Measurements from ENCODE around the gene CASP5. TPM values are rescaled to one million over a fixed set of nuclear protein-coding genes. Genes with fewer than 3 reads are reported as not detected.
A peak's percentile ranks its signal among the peaks of the same experiment; 100 is the strongest.
"Not testable (repeated sequence)": the region's sequence is repeated elsewhere in the genome, so short reads cannot be mapped to it uniquely, and the experiment has no call there.

CASP5 gene
- total RNA-seq, 1 donor: 0.27 TPM

- DNase-seq (ENCODE audit: low read depth in 2 of 3, low spot score in 2 of 3): not testable (repeated sequence)
Observed at GRCh38 chr11:105034388-105034787, 11.4 kb upstream of the CASP5 start.

GRCh38 chr11:105033781-105034180 lies 10.8 kb upstream of the CASP5 start:
- no peak for DNase-seq (ENCODE audit: low read depth in 2 of 3, low spot score in 2 of 3)

GRCh38 chr11:105033343-105033742 lies 10.4 kb upstream of the CASP5 start:
- no peak for DNase-seq (ENCODE audit: low read depth in 2 of 3, low spot score in 2 of 3)

GRCh38 chr11:105032495-105032894 lies 9.5 kb upstream of the CASP5 start:
- DNase-seq (ENCODE audit: low read depth in 2 of 3, low spot score in 2 of 3): no peak

- peak in 1 of 3 donors; percentile 42 for DNase-seq (ENCODE audit: low read depth in 2 of 3, low spot score in 2 of 3)
Observed at GRCh38 chr11:105027678-105028077, 4.7 kb upstream of the CASP5 start.

- DNase-seq (ENCODE audit: low read depth in 2 of 3, low spot score in 2 of 3): no peak
Observed at GRCh38 chr11:105024394-105024793, 1.4 kb upstream of the CASP5 start.

- no peak for DNase-seq (ENCODE audit: low read depth in 2 of 3, low spot score in 2 of 3)
Observed at GRCh38 chr11:105022527-105022926, 441 bp downstream of the CASP5 start.

GRCh38 chr11:105007463-105007862 lies 15.5 kb downstream of the CASP5 start:
- no peak for DNase-seq (ENCODE audit: low read depth in 2 of 3, low spot score in 2 of 3)

GRCh38 chr11:105005451-105005845 lies 17.5 kb downstream of the CASP5 start:
- DNase-seq (ENCODE audit: low read depth in 2 of 3, low spot score in 2 of 3): no peak

GRCh38 chr11:105004021-105004420 lies 18.9 kb downstream of the CASP5 start:
- no peak for DNase-seq (ENCODE audit: low read depth in 2 of 3, low spot score in 2 of 3)

GRCh38 chr11:105003151-105003550 lies 19.8 kb downstream of the CASP5 start:
- no peak for DNase-seq (ENCODE audit: low read depth in 2 of 3, low spot score in 2 of 3)

- peak; percentile 12 to 33 (median 17) for DNase-seq (ENCODE audit: low read depth in 2 of 3, low spot score in 2 of 3)
Observed at GRCh38 chr11:105000797-105001196, 22.2 kb downstream of the CASP5 start.

- peak in 1 of 3 donors; percentile 25 for DNase-seq (ENCODE audit: low read depth in 2 of 3, low spot score in 2 of 3)
Observed at GRCh38 chr11:105000167-105000566, 22.8 kb downstream of the CASP5 start.

- DNase-seq (ENCODE audit: low read depth in 2 of 3, low spot score in 2 of 3): no peak
Observed at GRCh38 chr11:104999721-105000120, 23.2 kb downstream of the CASP5 start.

- DNase-seq (ENCODE audit: low read depth in 2 of 3, low spot score in 2 of 3): peak in 1 of 3 donors; percentile 2
Observed at GRCh38 chr11:104997288-104997687, 25.7 kb downstream of the CASP5 start.

GRCh38 chr11:104995001-104995408 lies 28.0 kb downstream of the CASP5 start:
- DNase-seq (ENCODE audit: low read depth in 2 of 3, low spot score in 2 of 3): no peak

- no peak for DNase-seq (ENCODE audit: low read depth in 2 of 3, low spot score in 2 of 3)
Observed at GRCh38 chr11:104992781-104993180, 30.2 kb downstream of the CASP5 start.

- DNase-seq (ENCODE audit: low read depth in 2 of 3, low spot score in 2 of 3): no peak
Observed at GRCh38 chr11:104991994-104992393, 31.0 kb downstream of the CASP5 start.

GRCh38 chr11:104984808-104985207 lies 38.2 kb downstream of the CASP5 start:
- DNase-seq (ENCODE audit: low read depth in 2 of 3, low spot score in 2 of 3): no peak

- DNase-seq (ENCODE audit: low read depth in 2 of 3, low spot score in 2 of 3): no peak
Observed at GRCh38 chr11:104979839-104980238, 43.1 kb downstream of the CASP5 start.

- no peak for DNase-seq (ENCODE audit: low read depth in 2 of 3, low spot score in 2 of 3)
Observed at GRCh38 chr11:104973616-104974015, 49.4 kb downstream of the CASP5 start.

- peak in 1 of 3 donors; percentile 25 for DNase-seq (ENCODE audit: low read depth in 2 of 3, low spot score in 2 of 3)
Observed at GRCh38 chr11:104972924-104973323, 50.0 kb downstream of the CASP5 start.

GRCh38 chr11:104970756-104971155 lies 52.2 kb downstream of the CASP5 start:
- DNase-seq (ENCODE audit: low read depth in 2 of 3, low spot score in 2 of 3): no peak

Measured in hematopoietic multipotent progenitor cell (in vitro differentiated cells).